ENCODE results near the gene FNTB.
"Not testable (repeated sequence)": the region's sequence is repeated elsewhere in the genome, so short reads cannot be mapped to it uniquely, and the experiment has no call there.

FNTB gene

GRCh38 chr14:65077318-65077717, 90.6 kb downstream of the FNTB start:
- DNase-seq (ENCODE audit: insufficient read length, low spot score) (no peak), FAIRE-seq (no peak)

- DNase-seq (ENCODE audit: insufficient read length, low spot score) (no peak), FAIRE-seq (no peak)
Observed at GRCh38 chr14:65079201-65079600, 92.5 kb downstream of the FNTB start.

DNA sequence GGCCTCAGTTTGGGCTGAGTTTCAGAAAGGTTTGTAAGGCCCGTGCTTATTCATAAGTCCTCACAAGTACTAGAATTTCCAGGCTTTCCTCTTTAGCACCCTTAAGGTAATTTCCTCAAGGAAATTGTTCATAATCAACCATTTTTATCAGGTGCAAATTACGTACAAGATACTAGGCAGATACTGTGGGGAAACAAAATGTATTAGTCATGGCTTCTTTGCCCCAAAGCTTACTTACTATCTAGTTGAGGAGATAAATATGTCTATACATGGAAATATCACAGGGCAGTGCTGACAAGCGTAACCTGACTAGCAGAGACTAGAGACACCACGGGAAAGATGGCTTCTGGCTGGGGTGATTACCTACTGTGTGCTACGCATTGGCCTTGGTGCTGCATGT, 93.1 kb downstream of the FNTB start:
- peak; percentile 97 for FAIRE-seq
- DNase-seq (ENCODE audit: insufficient read length, low spot score) = no peak

DNA sequence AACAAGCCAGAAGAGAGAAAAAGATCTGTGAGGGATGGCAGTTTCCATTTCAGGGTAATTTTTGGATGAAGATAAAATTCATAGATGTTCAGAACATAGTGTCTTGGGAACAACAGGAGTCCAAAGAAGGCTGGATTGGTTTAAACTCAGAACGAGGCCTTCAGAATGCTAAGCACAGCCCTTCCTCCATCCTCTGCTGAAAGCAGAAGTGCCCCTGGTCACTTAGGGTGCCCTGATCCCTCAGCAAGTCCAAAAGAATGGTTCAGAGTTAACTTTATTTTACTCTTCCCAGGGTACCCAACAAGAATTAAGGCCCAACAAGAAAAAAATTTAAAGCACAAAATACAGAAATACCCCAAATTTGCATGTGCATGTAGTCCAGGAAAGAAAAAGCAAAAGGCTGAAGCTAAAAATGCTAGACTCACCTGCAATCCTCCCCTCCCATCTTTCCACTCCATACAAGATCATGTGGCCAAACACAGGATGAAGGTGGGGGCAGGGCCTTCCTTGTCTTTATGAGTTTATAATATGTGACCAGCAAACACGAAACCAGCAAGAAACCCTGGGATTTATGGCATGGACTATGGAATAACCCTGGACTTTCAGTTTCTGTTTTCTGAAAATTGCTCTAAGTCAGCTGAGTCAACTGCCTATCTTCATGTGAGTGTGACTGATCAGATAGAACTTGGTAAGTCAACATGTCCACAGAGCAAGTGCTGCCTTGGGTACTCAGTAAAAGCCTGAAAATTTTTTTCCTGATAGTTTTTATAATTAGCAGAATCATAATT, 94.5 kb downstream of the FNTB start:
- FAIRE-seq (no peak), DNase-seq (ENCODE audit: insufficient read length, low spot score) (no peak)

GRCh38 chr14:65082930-65083329, 96.2 kb downstream of the FNTB start:
- FAIRE-seq (peak; percentile 65), DNase-seq (ENCODE audit: insufficient read length, low spot score) (no peak)

DNA sequence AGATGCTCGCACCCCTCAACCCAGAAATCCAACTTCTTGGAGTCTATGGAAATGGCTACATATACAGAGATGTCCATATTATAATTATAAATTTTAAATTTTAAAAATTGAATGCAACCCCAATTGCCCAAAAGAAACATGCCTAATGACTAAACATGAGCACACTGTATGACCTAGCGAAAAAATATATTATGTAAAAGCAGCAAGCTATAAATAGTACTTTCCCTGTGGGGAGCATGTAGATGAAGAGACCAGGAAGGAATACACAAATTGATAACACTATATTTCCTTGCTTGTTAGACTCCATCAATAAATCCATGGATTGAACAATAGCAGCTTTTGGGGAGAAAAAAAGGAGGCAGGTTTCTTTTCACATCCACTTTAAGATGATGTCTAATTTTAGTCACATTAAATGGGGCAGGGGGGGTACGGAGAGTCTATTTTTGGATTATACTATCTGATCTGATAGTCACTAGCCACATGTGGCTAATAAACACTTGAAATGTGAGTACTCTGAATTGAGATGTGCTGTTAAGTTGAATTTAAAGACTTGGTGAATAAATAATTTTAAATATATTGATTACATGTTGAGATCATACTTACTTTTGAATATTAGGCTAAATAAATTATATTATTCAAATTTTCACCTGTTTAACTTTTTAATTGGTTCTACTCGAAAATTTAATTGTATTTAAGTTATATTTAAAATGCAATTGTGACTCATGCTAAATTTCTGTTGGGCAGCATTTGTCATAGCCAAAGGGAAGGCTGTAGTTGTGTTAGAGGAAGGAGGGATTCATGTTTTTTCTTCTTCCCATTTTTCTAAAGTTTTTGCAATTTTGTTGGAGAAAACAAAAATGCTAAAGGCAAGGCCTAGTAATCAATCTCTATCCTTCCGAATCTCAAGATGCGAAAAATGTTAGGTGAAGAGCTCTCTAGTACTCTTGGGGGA, 98.1 kb downstream of the FNTB start:
- peak; percentile 28 for FAIRE-seq

DNA sequence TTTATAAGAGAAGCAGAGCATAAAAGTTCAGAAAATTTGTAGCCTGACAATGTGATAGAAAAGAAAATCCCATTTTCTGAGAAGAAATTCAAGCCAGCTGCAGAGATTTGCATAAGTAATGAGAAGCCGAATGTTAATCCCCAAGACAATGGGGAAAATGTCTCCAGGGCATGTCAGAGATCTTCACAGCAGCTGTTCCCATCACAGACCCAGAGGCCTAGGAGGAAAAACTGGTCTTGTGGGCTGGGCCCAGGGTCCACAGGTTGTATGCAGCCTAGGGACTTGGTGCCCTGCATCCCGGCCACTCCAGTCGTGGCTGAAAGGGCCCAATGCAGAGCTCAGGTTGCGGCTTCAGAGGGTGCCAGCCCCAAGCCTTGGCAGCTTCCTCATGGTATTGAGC, 100.0 kb downstream of the FNTB start:
- not testable (repeated sequence) for FAIRE-seq; DNase-seq (ENCODE audit: insufficient read length, low spot score)

More for the DNA sequence above, 98.1 kb downstream of the FNTB start:
- no peak for DNase-seq (ENCODE audit: insufficient read length, low spot score)

GRCh38 chr14:65087835-65088234, 101.1 kb downstream of the FNTB start:
- DNase-seq (ENCODE audit: insufficient read length, low spot score) = not testable (repeated sequence)
- FAIRE-seq = peak; percentile 42

DNA sequence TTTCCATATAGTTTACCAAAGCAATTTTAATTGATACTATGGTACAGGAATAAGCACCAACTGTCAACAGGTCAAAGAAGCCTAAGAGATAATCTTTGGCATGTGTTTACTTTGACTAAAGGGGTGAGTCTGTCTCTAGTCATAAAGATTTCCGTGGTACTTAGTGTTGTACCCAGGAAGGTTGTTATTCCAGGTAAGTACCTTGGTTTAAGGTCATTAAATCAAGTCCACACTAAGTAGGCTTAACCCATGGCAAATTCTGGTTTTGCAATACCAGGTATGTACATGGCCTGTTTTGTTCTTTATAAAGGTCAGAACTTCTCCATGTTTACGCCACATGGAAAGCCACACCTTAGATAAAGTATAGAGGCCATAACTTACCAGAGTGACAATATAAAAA, 105.7 kb downstream of the FNTB start:
- FAIRE-seq (peak; percentile 74), DNase-seq (ENCODE audit: insufficient read length, low spot score) (no peak)

DNA sequence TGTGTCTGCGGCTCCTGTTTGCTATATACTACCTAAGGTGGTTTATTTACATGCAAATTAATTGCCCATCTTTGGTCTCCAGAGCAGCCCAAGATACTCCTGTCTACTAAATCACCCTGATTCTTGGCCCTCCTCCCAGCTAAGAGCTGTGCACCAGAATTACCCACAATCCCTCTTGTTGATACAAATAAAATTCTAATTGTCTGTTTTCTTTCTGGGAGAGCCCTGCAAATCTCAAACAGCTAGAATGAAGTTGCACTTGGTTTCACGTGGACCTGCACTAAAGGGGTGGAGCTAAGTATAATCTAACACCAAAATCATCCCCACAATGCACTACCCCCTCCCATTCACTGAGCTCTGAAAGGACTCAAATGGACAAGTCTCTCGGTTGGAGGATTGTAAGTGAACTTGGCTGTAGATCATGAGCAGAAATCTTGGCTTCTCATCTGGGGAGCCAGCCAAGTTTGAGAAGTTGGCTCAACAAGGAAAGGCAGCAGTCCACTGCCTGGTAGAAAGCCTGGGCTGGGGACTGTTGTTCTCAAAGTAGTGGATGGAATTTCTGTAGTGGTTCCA, 109.0 kb downstream of the FNTB start:
- DNase-seq (ENCODE audit: insufficient read length, low spot score) = no peak
- FAIRE-seq = no peak

- DNase-seq (ENCODE audit: insufficient read length, low spot score) (no peak), FAIRE-seq (peak; percentile 16)
Observed at GRCh38 chr14:65096323-65097089, 109.8 kb downstream of the FNTB start.

- DNase-seq (ENCODE audit: insufficient read length, low spot score) = no peak
- FAIRE-seq = peak; percentile 13
Observed at GRCh38 chr14:65098586-65098985, 111.9 kb downstream of the FNTB start.

DNA sequence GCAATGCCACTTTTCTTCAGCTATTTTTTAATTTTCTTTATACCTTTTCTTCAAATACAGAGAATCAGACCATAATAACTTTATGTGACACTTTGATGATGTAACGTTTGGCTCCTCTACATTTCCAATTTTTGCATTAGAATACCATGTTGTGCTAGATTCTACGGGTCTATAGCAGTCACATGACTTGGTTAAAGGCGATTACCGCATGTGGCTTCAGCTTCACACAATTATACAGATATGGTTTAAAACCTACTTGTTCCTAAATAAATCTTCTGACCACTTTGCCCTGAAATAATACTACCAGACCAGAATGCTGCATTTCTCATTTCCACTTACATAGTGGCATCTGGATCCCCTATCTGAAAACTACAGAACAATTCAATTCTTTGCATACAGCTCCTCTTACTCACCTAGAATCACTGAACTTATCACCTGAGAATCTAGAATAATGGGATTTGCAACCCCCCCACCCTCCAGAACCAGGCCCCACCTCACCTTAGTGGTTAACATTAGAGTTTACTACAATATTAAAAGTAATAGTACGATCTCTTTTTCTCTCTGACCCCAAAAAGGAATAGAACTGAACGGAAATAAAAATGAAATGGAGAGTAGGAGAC, 114.3 kb downstream of the FNTB start:
- DNase-seq (ENCODE audit: insufficient read length, low spot score) (no peak), FAIRE-seq (peak; percentile 49)

GRCh38 chr14:65101631-65102440, 115.1 kb downstream of the FNTB start:
- peak; percentile 62 for DNase-seq (ENCODE audit: insufficient read length, low spot score)
- peak; percentile 36 for FAIRE-seq

GRCh38 chr14:65102441-65103149, 115.9 kb downstream of the FNTB start, which contains the start of gene MAX:
MAX (minus strand) TSS chr14:65102517; CDS start chr14:65102339, 178 bp downstream.
- FAIRE-seq = peak; percentile 100

DNA sequence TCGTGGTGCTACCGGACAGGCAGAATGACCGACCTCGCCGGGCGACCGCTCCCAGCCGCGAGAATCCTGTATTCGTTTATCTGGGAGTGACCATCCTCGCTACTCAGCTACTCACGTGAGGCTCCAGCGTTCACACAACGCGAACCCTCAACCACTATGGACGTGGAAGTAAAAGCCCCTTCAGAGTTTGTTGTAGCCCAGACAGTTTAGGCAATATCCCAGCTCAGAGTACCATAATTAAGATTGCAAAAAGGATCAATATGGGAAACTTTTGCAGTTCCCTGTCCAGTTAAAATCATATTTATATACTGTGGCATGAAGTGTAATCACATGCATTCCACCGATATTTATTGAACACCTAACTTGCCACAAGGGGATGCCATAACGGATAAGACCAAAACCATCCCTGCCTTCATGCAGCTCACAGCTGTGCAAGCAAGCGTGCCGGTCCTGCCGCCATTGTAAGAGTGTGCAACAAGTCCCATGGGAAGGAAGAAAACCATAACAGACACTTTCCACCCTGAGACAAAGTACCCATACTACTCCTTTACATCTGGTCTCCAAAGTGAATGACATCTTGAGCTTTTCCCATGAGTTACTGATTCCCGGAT, 116.6 kb downstream of the FNTB start:
- FAIRE-seq (no peak), DNase-seq (ENCODE audit: insufficient read length, low spot score) (peak; percentile 74)

More at GRCh38 chr14:65102441-65103149, 115.9 kb downstream of the FNTB start, which contains the start of gene MAX:
- peak; percentile 100 for DNase-seq (ENCODE audit: insufficient read length, low spot score)

DNA sequence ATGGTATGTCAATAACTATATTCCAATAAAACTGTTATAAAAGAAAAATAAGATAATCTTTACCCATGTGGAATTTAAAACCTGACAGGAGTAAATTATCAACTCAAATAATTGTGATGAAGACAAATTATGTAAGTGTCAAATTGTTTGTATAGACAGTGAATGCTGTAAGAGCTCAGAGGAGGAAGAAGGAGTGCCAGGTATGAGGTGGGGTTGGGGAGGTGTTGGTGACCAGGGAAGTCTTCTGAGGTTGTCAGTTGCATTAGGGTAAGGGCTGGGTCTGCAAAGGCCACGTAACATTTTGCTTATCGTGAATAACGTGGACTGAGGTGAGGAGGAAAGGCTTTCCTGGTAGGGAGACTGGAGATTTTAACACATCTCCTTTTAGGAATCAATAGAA, 118.1 kb downstream of the FNTB start:
- FAIRE-seq (peak; percentile 74), DNase-seq (ENCODE audit: insufficient read length, low spot score) (no peak)

DNA sequence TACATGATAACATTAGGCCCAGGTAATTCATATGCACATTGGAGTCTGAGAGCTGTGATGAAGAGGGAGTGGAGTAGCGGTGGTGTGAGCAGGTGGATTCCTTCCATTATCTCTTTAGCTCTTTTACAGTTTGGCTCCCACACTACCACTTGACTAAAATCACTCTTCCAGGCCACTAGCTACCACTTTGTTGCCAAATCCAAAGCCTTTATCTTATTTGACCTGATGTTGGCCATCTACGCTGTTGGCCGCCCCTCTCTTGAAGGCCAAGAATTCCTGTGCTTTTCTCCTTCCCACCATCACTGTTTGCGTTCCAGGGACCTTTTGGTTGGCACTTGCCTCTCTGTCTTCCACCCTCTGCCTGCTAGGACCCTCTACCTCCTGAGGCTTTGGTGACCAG, 119.6 kb downstream of the FNTB start:
- no peak for DNase-seq (ENCODE audit: insufficient read length, low spot score)
- peak; percentile 79 for FAIRE-seq

All from HTR-8/SVneo (cell line).